ENCODE results near the gene PDSS2.

PDSS2 gene

DNA sequence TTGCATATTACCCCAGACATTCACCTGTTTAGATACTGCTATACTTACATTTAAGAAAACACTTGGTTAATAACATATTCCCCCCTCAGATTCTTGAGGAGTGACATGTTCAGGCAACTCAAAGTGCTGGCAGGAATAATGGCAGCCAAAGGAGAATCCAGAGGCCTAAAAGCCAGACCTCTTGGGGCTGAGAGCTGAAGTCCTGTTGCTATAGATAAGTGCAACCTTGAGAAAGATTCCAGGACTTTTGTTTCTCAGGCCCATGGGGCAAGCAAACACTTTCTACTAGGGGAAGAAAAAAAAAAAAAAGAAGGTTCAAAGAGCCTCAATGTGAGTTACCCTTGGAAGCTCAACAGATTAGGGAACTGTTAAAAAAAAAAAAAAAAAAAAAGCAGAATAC is 211.2 kb downstream of the PDSS2 start:
- DNase-seq: no peak

DNA sequence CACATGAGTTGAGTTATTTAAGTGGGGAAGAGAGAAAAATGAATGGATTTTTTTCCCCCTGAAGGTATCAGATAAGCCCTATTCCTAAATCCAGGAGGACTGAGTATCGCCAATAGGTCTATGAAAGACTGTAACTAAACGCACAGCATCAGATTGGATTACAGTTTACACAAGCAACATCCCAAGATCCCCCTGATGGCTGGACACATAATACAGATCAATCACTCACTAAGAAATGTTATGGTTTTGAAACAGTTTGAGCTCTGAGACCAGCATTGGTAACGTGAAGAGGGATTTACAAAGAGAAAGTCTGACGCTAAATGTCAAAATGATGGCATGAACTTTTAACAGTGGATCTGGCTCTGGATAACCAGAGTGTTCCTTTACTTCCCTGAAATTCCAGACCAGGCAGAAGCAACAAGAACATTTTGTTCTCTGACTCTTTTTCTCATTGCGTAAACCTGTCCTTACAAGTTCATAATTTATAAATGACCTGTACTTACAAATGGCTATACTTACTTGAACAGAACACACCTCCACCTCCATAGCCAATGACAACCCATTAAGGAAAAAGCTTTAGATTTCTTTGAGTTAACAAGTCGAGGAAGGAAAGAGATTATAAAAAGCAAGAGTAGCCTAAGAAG is 212.3 kb downstream of the PDSS2 start:
- no peak for DNase-seq

DNA sequence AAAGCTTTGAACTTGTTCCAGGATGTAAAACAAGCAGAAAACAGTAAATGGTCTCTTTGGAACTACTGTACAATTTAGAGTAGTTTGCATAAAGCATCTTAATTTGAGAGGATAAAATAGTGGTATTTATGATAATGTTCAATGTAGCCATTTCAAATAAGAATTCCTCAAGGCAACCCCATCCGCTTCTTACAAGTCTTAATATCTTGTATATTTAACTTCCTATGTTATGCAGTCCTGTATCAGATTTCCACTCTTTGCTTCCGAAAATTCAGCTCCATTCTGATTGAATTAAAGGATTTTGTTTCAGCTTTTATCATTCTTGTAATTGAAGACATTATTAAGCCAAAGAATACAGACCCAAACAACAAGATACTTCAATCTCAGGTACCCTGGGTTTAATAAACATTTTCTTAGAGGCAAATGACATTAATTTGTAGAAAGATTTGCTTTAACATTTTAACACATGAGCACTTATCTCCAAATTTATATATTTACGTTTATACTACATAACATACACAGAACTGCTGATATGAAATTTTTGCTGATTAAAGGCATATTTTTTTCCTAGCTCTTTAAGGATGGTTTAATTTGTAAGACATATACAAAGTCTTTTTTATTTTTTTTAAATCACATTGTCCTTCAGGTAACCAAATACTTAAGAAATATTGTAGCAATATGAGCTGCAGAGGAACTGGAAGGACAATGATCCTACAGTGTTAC is 213.0 kb downstream of the PDSS2 start:
- no peak for DNase-seq

DNA sequence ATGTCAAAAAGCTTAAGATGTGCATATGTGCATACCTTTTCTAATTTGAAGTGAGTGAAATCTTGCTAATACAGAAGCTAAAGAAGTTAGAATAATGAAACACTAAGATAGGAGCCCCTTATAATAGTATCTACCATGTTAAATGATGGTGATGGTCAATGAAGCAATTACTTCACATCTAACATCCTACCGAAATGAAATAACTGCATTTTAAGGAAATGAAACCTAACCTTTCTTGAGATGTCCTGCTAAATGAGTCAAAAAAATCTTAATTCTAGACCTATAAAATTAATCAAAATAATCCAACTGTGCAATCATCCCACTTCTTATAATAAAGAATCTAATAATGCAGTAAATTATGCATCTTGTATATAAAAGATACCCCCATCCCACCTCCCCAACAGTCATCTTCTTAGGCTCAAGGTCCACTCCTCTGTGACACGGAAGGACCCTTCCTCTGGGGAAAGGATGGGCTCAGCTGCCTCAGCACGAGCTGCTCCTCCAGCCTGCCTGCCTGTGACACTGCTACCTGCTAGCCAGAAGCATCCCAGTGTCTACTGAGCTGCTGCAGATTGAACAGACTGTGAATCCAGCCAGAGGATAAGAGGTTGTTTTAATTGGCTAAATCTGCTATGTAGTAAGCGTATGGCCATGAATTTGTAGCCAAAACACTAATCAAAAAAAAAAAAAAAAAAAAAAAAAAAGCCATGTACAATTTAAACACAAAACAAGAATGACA is 214.5 kb downstream of the PDSS2 start:
- no peak for DNase-seq

DNA sequence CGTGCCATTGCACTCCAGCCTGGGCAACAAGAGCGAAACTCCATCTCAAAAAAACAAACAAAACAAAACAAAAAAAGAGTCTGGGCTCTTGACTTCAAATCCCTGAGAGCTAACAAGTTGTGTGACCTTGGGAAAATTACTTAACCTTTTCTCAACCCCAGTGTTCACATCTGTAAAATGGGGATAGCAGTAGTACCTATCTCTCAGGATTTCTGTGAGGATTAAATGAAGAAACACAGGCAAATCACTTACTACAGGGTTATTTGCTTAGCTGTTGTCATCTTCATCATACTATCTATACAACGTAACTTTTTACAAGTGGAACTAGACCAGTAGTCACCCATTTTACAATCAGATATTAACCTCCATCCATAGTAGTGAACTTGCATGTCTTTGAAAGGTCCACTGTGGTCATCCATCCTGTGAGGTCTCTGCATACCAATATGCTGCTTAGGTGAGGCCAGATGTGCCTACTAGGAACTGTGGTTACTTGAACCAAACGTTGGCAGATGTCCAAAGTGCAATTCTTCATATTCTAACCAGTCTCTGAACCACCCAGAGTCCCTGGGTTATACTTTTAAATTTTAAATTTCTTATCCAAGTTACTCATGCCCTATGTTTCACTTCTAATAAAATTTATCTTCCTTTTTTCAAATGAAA is 215.2 kb downstream of the PDSS2 start:
- no peak for DNase-seq

DNA sequence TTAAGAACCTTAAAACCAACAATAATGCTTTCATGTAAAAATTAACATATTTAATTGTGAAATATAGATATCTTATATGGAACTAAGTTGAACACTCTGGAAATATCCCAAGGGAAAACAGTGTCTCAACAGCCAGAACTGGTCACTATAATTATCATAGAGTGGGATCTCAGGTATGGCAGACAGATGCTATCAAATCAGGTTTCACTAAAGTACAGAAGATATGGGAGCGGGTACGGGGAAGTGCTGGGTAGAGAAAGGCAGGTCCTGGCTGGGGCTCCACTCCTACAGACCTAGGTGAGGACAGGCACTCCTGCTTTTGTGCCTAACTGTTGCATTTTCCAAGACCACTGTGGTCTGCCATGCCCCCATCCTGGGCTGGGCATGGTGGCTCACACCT is 215.9 kb downstream of the PDSS2 start:
- no peak for DNase-seq

DNA sequence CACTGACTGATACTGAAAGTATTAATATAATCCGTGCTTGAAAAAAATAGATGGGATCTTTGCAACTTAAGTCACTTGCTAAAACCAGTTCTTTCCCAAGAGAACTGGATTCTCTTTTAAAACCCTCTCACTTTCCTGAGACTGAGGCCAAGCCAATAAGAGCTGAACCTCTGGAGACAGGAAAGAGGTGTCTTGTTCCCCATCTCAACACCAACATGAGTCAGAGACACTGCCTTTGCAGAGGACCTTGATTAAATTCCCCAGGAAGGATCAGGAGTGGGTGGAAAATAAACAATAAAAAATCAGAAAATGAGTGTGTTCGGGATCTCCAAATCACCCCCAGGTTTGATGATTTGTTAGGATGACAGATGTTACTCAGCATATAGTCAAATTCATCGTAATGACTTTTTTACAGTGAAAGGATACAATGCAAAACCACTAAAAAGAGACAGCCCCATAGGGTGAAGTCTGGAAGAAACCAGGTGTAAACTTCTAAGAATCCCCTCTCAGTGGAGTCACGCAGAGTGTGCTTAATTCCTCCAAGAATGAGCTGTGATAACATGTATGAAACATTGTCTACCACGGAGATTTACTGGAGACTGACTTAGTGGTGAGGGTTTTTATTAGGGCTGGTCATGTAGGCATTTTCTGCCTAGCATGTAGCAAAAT is 221.2 kb downstream of the PDSS2 start:
- no peak for DNase-seq

DNA sequence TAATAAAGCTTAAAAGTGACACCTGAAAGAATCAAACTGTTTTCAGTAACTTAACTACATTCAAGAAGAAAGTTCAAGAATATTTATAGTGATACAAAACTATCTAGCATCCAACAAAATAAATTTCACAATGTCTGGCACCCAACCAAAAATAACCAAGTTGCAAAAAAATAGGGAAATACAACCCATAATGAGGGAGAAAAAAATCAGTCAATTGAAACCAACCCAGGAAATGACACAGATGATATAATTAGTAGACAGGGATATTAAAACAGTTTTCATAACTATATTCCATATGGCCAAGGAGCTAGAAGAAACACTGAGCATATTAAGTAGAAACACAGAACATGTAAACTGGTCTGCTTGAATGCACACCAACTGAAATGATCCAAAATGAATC is 223.9 kb downstream of the PDSS2 start:
- no peak for DNase-seq

DNA sequence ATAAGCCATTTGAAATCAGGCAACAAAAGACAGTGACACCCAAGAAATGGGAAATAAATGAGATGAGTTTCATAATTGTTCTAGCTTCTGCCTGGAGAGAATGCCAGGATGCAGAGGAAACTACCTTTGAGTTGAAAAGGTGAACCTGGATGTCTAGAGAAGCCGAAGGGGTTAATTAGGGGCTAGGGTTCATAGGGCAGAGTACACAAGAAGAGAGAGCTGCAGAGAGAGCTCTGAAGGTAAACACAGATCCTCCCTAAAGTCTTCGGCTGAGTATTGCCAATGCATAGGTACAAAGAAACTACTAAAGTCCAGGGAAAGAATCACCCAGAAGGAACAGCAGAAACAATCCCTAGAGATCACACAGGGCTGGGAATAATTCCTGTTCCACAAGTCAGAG is 224.4 kb downstream of the PDSS2 start:
- no peak for DNase-seq

DNA sequence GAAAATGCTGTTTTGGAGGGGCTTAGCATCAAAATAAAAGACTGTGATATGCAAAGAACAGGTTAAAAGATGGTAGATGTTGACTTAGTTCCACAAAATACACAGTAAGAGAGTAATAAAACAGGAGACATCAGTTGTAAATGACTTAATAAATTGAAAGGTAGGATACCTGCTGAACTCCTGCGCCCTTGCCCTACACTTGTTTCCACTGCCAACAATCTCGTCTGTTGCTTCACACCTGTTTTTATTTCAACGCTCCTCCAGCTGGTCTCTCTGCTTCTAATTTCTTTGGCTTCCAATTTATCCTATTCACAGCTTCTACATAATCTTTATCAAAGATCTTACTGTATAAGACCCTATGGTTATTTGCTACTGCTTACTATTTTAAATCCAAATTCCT is 228.1 kb downstream of the PDSS2 start:
- no peak for DNase-seq

DNA sequence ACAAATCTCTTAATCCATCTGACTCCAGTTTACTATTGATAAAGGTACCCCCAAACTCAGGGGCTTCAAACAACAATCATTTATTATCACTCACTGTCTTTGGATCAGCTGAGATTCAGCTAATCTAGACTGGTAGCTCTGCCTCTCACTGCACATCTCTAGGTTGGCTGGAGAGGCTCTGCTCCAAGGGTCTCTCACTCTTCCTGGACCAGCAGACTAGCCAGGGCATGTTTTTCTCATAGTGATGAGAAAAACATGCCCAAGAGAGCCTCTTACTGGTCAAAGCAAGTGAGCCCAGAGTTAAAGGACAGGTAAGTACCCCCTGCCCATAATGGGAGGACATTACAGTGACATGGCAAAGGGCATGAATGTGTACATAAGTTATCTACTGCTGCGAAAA is 228.9 kb downstream of the PDSS2 start:
- DNase-seq: no peak

DNA sequence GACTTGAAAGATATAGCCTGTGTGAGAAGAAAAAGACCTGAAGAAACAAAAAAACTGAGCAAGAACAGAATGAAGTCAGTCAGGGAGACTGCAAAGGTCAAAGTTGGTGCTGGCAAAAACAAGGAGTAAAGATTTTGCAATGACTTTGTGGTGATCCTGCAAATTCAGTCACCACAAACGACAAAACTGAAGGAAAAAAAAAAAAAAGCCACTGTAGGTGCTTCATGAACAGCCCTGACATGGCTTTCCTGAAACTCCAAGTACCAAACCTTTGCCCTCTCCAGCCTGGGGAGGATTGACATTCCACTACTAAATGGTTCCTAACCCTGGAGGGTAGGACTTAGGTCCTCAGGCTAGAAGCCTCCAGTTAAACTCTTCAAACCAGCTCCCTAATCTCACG is 229.3 kb downstream of the PDSS2 start:
- no peak for DNase-seq

DNA sequence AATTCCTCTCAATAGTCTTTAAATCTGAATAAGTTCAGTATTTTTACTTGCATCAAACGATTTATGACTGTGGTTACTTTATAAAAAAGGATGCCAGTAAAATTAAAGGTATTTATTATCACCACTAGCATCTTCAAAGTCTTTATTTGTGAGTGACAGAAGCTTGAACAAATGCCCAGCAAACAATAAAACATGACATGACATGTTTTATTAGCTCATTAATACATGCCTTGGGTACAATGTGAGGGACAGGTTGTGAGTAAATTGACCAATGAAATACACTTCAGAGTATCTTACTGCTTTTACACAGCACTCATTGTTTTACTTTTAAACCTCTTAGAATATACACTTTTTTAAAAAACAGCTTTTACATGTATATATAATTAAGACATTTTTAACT is 230.6 kb downstream of the PDSS2 start:
- no peak for DNase-seq

DNA sequence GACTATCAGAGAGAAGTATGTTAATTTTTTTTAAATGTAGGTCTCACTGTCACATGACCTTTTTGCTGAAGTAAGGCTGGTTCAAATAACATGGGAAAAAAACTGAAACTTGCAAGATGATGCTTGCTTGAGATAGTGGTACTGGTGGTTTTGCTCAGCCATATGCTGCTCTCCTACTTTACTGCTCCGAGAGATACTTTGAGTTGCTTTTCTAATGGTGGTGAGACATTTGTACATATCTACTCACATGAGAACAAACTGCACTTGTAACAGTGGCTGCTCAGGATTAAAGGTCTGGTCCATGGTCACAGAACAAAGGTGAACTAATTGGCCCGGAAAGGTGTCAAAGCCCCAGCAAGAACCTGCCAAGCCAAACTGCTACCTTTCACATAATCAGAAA is 237.8 kb downstream of the PDSS2 start:
- DNase-seq: no peak

DNA sequence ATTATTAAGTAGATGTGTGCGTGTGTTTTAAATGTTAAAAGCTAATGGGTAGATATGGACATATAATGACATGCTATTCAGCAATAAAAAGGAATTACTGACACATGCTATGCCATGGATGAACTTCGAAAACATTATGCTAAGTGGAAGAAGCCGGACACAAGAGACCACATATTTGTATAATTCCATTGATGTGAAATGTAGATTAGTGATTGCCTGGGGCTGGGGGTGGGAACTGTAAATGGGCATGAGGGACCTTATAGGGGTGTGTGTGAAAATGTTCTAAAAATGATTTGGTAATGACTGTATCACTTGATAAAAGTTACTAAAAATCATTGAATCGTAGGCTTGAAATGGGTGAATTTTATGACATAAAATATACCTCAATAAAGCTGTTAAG is 239.5 kb downstream of the PDSS2 start:
- no peak for DNase-seq

DNA sequence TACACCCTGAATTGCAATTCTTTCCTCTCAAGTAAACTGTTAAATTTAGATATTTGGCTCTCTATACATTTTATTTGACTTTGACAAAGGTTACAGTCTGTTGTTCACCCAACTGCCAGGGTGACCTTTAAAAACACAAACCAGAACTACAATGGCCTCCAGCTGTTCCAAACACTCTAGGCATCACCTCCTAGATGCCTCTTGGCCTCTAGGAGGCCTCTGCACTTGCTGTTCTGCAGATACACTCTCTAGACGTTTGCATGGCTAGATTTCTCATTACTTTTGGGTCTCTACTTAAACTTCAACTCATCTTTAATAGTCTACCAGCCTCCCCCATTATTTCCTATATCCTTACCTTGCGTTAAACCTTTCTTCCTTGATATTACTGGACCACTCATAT is 241.2 kb downstream of the PDSS2 start:
- DNase-seq: no peak

DNA sequence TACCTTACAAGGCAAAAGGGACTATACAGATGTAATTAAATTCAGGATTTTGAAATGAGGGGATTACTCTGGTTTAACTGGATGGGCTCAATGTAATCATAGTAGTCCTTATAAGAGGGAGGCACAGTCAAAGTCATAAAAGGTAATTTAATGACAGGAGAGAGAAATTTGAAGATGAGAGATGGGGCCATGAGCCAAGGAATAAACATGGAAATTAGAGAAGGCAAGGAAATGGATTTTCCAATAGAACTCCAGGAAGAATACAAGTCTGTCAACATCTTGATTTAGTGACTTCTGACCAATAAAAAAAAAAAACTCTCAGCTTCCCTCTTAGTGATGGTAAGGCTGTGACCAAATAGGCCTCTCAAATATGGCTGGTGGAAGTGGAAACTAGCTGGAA is 242.1 kb downstream of the PDSS2 start:
- no peak for DNase-seq

DNA sequence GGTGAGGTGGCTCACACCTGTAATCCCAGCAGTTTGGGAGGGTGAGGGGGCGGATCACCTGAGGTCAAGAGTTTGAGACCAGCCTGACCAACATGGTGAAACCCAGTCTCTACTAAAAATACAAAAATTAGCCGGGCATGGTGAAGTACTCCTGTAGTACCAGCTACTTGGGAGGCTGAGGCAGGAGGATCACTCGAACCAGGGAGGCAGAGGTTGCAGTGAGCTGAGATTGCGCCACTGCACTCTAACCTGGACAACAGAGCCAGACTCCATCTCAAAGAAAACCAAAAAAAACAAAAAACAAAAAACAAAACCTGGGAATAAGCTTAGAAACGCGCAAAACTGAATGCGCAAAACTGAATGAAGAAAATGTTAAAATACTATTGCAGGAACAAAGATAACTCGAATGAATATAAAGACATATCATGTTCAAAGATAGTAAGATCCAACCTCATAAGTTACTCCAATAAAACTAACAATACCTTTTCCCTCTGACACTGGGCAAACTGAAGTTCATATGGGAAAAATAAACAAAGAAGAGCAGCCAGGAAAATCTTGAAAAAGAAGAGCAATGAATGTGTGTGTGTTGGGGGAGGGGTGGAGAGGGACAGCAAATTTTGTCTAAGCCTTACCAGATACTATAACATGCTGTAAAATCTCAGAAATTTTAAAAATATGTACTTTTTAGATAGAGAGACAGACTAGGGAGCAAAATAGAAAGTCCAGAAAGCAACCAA is 243.0 kb downstream of the PDSS2 start:
- no peak for DNase-seq

DNA sequence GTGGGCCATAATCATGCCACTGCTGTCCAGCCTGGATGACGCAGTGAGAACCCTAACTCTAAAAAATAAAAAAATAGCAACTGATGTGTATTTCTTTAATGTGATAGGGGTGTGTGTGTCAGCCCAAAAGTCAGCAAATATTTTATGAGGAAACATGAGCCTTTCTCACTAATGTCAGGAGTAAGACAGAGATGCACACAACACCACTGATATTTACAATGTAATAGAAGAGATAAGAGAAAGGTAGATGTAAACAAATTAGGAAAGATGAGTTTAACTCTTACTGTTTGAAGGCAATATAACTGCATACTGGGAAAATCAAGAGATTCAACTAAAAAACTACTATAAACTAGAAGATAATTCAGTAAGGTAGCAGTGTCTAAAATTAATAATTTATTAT is 244.0 kb downstream of the PDSS2 start:
- no peak for DNase-seq

DNA sequence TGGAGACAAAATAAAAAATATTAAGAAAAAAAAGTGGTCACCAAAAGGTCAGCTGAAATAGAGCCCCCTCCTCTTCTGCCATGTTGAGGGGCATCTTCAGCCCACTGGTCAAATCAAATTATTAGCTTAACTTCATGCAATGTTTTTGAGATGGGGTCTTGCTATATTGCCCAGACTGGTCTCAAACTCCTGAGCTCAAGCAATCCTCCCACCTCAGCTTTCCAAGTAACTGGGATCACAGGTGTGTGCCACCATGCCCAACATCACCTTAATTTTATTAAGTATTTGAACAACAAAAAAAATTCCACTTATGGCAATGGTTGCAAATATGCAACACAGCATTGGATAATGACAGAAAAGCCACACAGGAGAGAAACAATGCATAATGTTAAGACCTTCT is 244.7 kb downstream of the PDSS2 start:
- no peak for DNase-seq

DNA sequence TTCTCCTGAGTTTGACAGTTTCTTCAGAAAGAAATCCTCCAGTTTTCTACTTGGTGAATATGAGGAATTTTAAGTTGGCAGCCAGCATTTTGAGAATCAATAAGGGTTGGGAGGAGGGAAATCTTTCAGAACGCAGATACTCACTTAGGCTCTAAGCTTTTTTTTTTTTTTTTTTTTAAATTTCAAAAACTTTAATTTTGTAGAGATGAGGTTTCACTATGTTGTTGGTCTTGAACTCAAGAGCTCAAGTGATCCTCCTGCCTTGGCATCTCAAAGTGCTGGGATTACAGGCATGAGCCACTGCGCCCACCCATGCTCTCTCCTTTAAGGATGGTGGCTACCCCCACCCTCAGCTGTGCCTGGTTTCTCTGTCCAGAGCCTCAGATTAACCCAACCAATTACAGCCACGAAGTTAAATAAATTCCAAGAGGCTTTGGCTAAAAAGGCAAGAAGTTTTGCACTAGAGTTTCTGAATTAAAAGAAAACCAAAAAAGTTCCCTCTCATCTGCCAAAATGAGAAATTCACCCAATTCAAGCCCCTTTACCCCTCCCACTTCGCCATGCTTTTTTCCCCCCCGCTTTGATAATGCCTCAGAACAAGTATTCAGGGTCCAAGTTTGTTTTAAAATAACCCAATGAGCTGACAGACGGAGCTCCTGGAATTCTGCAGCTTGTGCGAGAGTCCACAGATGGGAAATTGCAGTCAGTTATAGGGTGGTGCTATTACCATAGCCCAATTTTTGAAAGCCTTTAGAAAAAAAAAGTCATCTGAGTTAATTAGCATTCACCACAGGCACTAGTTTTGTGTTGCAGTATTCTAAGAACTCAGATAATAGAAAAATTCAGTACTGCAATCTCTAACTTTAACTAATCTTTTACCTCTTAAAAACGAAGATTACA is 249.7 kb downstream of the PDSS2 start:
- no peak for DNase-seq
